GM06990 (cell line): ENCODE data around the gene PTPN14.

Experiments
- DNase-seq: peaks from one replicate; pipeline ENCODE4 v3.0.0-alpha.2; 2011; ENCODE audit not compliant: insufficient read length; ENCODE audit errors: extremely low read depth
- H3K27me3 ChIP-seq: replicated peaks from 2 replicates; pipeline ENCODE4 v1.6.0; 2011; ENCODE audit warnings: low read length; ENCODE audit not compliant: control insufficient read depth, insufficient read depth
- H3K36me3 ChIP-seq: 2 replicates; pipeline ENCODE4 v1.5.1; 2011; ENCODE audit warnings: low read length; ENCODE audit not compliant: control insufficient read depth, insufficient read depth
- H3K4me3 ChIP-seq: replicated peaks from 2 replicates; pipeline ENCODE4 v1.5.1; 2011; ENCODE audit warnings: low read depth, mild to moderate bottlenecking, control low read depth, low read length
- TF ChIP-seq, protein P1 (sequence below): IDR thresholded peaks from 2 replicates; pipeline ENCODE4 v1.5.1; 2011; ENCODE audit warnings: low read length, control low read depth, mild to moderate bottlenecking, inconsistent platforms; ENCODE audit not compliant: insufficient read depth, poor library complexity, severe bottlenecking

PTPN14 gene

GRCh38 chr1:214570442-214570841 lies 19.0 kb upstream of the PTPN14 start:
- no peak for DNase-seq
- TF ChIP-seq, protein P1, sequence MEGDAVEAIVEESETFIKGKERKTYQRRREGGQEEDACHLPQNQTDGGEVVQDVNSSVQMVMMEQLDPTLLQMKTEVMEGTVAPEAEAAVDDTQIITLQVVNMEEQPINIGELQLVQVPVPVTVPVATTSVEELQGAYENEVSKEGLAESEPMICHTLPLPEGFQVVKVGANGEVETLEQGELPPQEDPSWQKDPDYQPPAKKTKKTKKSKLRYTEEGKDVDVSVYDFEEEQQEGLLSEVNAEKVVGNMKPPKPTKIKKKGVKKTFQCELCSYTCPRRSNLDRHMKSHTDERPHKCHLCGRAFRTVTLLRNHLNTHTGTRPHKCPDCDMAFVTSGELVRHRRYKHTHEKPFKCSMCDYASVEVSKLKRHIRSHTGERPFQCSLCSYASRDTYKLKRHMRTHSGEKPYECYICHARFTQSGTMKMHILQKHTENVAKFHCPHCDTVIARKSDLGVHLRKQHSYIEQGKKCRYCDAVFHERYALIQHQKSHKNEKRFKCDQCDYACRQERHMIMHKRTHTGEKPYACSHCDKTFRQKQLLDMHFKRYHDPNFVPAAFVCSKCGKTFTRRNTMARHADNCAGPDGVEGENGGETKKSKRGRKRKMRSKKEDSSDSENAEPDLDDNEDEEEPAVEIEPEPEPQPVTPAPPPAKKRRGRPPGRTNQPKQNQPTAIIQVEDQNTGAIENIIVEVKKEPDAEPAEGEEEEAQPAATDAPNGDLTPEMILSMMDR = no peak
- H3K4me3 ChIP-seq = no peak overlapping the region

DNA sequence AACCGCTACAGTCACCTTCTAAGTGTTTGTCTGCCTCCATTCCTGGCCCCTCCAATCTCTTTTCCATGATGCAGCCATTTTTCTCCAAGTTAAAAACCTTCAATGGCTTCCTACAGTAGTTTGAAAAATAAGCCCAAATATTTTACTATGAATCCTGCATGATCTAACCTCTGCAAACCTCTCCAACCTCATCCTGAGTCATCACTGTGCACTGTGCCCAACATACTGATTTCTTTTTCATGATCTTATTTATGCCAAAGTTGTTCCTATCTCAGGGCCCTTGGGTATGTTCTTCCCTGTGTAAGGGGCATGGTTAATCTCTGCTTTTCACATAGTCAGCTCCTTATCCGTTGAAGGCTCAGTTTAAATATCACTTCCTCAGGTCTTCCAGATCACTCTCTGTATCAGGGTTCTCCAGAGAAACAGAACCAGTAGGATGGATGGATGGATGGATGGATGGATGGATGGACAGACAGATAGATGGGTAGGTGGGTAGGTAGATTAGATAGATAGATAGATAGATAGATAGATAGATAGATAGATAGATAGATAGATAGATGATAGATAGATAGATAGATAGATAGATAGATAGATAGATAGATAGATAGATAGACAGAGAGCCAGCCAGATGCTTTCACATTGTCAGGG lies 18.1 kb upstream of the PTPN14 start:
- TF ChIP-seq, protein P1 = no peak

More at GRCh38 chr1:214570442-214570841, 19.0 kb upstream of the PTPN14 start:
- Histone ChIP-seq H3K27me3 (no peaks in the 10 kb centered on the region), H3K36me3 (no peaks in the 10 kb centered on the region)

DNA sequence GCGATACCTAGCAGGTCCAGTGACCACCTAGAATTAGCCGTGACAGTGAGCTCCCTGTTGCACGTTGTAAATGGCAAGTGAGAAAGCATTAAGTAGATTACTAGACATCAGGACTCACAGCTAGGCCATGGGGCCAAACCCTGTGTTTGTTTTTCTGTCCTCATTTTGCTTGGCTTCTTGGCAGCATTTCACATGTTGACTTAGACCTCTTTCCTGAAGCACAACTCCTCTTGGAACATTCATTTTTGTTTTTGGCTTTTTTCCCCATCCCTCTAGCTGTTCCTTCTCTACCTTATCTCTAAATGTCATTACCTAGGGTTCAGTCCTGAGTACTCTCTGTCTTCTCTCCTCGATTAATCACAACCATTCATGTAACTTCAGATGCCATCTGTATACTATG lies 16.9 kb upstream of the PTPN14 start:
- Histone ChIP-seq H3K27me3 (no peaks in the 10 kb centered on the region), H3K36me3 (no peaks in the 10 kb centered on the region), H3K4me3 (no peak overlapping the region)
- TF ChIP-seq, protein P1 = no peak
- DNase-seq = no peak

More for the DNA sequence above, 18.1 kb upstream of the PTPN14 start:
- no peaks in the 10 kb centered on the region for H3K36me3 ChIP-seq
- DNase-seq = no peak
- H3K4me3 ChIP-seq = no peak overlapping the region
- H3K27me3 ChIP-seq = no peaks in the 10 kb centered on the region

- DNase-seq = no peak
- Histone ChIP-seq H3K4me3 (no peak overlapping the region), H3K27me3 (no peaks in the 10 kb centered on the region)
These were observed 16.1 kb upstream of the PTPN14 start for GRCh38 chr1:214567481-214567980.

GRCh38 chr1:214566158-214567104 lies 15.0 kb upstream of the PTPN14 start:
- H3K4me3 ChIP-seq = no peak overlapping the region
- no peaks in the 10 kb centered on the region for H3K27me3 ChIP-seq
- no peaks in the 10 kb centered on the region for H3K36me3 ChIP-seq
- TF ChIP-seq, protein P1 = no peak
- DNase-seq = no peak

More at GRCh38 chr1:214567481-214567980, 16.1 kb upstream of the PTPN14 start:
- H3K36me3 ChIP-seq = no peaks in the 10 kb centered on the region
- TF ChIP-seq, protein P1 = no peak
